Effector memory CD4-positive, alpha-beta T cell (primary cell): Measurements from ENCODE around the gene ATRN.

Experiments used
- DNase-seq, 3 donors: peaks; one replicate each; pipeline ENCODE4 v3.0.0-alpha.2; 2020
- H3K27ac ChIP-seq: 2 replicates; pipeline ENCODE4 v1.7.0; 2013; ENCODE audit warnings: mild to moderate bottlenecking, low read length, moderate library complexity; ENCODE audit not compliant: insufficient read depth, poor library complexity, severe bottlenecking
- H3K27me3 ChIP-seq: replicated peaks from 2 replicates; pipeline ENCODE4 v1.7.0; 2013; ENCODE audit warnings: mild to moderate bottlenecking, low read length; ENCODE audit not compliant: insufficient read depth, control insufficient read depth, poor library complexity, severe bottlenecking
- H3K36me3 ChIP-seq: 2 replicates; pipeline ENCODE4 v1.7.0; 2013; ENCODE audit warnings: mild to moderate bottlenecking, low read length, moderate library complexity; ENCODE audit not compliant: control insufficient read depth, insufficient read depth
- H3K4me1 ChIP-seq: 2 replicates; pipeline ENCODE4 v1.7.0; 2013; ENCODE audit warnings: low read length, mild to moderate bottlenecking; ENCODE audit not compliant: control insufficient read depth, insufficient read depth, poor library complexity, severe bottlenecking
- H3K4me3 ChIP-seq: 2 replicates; pipeline ENCODE4 v1.7.0; 2013; ENCODE audit warnings: low read length, low read depth, mild to moderate bottlenecking; ENCODE audit not compliant: insufficient read depth, poor library complexity, severe bottlenecking
- H3K9me3 ChIP-seq: 2 replicates; pipeline ENCODE4 v1.7.0; 2013; ENCODE audit warnings: mild to moderate bottlenecking, low read length, moderate library complexity; ENCODE audit not compliant: control insufficient read depth

The ATRN gene

DNA sequence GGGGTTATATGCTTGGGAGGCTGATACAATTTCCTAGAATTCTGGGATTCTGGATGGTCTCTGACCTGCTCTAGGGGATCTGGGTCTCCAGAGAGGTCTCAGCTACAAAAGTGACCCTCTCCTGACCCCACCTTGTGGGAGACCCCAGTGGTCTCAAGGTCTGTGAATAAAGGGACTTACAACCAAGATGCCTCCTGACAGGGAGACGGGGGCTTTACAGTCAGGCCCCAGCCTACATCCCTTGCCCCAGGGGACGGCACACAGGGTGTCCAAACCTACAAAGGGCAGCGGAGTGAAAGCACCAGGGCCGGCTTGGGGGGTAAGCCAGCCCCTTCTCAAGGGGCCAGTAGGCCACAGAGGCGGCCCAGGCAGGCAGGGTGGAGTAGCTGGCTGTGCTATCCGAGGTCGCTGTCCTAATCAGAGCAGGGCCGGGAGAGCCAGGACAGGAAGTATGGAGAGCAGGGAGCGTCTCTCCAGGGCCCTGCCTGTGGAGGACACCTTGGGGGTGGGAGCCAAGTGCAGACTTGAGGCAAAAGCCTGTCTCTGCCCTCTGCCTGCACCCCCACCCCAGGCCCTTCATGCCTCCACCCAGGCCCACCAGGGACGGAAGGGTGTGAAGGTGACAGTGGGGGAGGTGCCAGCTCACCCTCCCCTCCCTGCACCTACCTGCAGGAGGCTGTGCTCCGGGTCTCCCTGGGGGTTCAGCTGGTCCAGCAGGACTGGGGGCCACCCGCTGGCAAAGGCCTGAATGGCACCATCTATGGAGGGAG, 188.9 kb downstream of the ATRN start:
- DNase-seq, result no peak
- Histone ChIP-seq H3K36me3 (no peaks in the 10 kb centered on the region), H3K4me1 (no peaks in the 10 kb centered on the region), H3K27me3 (peaks cover 21% of the 10 kb centered on the region), H3K9me3 (no peaks in the 10 kb centered on the region), H3K4me3 (no peak overlapping the region), H3K27ac (no peak overlapping the region)

DNA sequence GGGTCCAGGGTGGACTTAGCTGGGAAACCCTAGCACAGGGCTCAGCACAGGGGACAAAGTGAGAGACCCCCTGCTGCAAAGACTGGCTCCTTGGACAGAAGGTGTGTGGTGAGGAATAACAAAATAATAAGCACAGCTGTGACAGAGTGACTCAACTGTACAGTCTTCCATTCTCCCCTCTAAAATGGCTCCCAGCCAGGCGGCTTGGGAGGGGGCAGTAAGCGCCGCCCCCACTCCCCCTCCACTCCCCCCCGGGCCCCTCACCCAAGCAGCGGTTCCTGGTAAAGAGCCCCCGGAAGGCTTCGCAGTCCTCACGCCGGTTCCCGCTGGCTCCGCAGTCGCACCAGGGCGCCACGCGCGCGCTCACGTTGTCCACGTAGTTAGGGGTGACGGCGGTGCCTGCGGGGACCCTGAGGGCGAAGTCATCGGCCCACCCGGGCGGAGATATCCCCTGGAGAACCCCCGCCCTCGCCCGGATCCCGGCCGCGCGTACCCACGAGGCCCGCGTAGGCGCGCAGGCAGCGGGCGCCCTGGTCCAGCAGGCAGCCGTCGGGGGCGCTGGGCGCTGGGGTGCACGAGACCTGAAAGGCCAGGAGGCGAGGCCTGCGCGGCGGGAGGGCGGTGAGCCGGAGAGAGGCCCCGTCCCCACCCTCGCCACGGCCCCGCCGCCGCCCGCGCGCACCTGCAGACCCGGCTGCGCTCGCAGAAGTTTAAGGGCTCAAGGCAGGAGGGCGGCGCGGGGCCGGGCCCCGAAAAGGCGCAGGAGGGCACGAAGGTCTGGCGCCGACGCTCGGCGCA, 189.6 kb downstream of the ATRN start:
- H3K4me3 ChIP-seq, result no peak overlapping the region
- no peaks in the 10 kb centered on the region for H3K36me3 ChIP-seq
- no peak for DNase-seq
- H3K9me3 ChIP-seq, result no peaks in the 10 kb centered on the region
- H3K27me3 ChIP-seq, result peaks cover 21% of the 10 kb centered on the region
- H3K4me1 ChIP-seq, result peaks cover 4% of the 10 kb centered on the region
- H3K27ac ChIP-seq, result no peak overlapping the region

DNA sequence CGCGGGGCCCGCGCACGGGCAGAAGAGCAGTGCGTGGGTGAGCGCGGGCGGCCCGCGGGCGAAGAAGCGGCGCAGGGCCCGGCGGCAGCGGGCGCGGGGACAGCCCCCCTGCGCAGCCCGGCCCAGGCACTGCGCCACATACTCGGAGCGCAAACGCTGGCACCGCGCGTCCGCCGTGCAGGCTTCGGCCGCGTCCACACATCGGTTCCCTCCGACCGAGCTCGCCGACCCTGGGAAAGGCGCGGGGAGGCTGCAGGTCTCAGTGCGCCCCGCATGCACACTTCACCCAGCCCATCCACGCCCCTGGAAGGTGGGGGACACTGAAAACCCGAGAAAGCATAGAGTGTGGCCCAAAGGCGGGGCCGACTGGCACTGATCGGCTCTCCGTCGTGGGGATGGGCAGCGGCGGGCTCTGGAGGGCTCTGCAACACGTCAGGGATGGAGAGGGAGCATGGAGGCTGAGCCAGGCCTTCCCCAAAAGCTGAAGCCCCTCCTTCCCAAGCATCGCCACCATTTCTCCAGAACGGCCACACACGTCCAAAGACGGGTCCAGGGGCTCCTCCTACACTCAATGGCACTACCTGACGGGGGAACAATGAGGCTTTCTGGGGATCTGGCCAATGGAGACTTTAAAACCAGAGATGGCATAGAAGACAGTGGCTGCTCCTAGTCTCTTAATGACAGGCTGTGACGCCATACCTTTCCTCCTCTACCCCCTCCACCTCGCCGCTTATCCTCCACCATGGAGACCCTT, 190.4 kb downstream of the ATRN start:
- DNase-seq, result no peak
- Histone ChIP-seq H3K27me3 (peaks cover 21% of the 10 kb centered on the region), H3K36me3 (no peaks in the 10 kb centered on the region), H3K27ac (no peak overlapping the region), H3K9me3 (no peaks in the 10 kb centered on the region), H3K4me3 (no peak overlapping the region), H3K4me1 (peaks cover 9% of the 10 kb centered on the region)

DNA sequence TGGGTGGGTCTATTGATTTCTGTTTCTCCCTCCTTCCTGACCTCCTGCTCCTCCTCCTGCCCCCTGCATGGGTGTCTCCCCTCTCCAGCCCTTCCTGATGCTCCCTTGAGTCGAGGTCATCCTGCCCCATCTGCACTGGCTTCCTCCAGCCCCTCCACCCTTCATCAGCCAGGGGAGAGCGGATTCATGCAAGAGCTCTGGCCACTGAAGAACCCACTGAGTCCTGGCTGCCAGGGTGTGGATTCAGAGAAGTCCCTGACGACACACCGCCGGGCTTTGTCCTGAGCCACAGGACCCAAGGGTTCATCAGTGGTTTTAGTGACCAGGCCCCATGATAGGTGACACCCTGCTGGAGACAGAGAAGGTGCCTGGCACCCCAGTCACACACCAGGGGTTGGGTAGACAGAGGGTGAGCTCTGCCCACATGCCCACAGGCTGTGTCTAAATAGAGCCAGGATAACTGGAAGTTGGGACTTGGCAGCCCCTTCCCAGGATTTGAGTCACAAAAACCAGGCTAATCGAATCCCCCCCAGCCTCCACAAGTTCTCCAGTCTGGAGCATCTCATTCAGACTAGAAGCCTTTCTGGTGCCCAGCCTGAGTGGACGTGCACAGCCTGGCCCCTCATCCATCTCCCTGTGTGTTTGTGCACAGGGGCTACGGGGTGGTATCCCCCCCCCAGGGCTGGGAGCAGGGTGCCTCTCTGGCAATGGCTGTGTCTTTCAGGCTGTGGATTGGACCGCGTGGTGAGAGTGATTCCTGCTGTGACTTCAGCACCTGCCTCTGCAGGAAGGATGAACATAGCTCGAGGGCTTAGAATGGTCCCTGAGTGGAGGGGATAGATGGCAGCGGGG, 191.2 kb downstream of the ATRN start:
- H3K27me3 ChIP-seq, result peaks cover 21% of the 10 kb centered on the region
- DNase-seq, result no peak

DNA sequence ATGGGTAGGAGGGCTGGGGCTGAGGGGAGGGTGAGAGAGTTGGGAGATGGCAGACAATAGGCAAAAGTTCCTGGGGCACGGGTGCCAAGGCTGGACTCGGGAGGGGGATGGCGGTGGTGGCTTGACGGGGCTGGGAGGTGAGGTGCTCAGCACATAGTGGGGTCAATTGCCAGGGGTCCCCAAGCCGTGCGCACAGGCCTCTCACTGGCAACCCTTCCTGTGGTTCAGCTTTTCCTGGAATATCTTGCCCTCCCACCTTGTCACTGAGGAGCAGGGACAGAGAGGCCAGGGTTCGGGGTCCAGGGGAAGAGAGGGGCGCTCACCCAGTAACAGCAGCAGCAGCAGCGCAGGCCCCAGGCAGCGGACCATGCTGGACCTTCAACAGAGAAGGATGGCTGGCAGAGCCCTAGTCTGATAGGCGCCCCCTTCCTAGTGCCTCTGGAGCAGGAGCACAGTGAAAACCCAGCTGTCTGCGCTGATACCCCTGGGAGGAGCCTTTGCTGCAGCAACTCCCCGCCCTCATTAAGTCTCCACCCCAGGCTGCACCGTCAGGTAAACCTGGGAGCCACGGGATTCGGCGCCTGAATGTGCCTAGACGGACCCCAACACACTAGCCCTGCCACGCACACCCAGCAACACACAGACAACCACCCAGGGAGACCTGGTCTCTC, 192.3 kb downstream of the ATRN start, which contains the start of gene GFRA4:
GFRA4 (minus strand) TSS at position 369 of the 671 bp plus-strand sequence; CDS start at position 369, 0 bp downstream.
- Histone ChIP-seq H3K27me3 (peaks cover 21% of the 10 kb centered on the region), H3K4me1 (peaks cover 12% of the 10 kb centered on the region), H3K4me3 (no peak within 1 kb of the TSS), H3K36me3 (no peaks in the 10 kb centered on the region), H3K9me3 (no peaks in the 10 kb centered on the region), H3K27ac (no peak within 1 kb of the TSS)
- no peak for DNase-seq

More for the DNA sequence above, 191.2 kb downstream of the ATRN start:
- Histone ChIP-seq H3K36me3 (no peaks in the 10 kb centered on the region), H3K9me3 (no peaks in the 10 kb centered on the region), H3K4me1 (peaks cover 12% of the 10 kb centered on the region), H3K27ac (no peak overlapping the region), H3K4me3 (no peak overlapping the region)

DNA sequence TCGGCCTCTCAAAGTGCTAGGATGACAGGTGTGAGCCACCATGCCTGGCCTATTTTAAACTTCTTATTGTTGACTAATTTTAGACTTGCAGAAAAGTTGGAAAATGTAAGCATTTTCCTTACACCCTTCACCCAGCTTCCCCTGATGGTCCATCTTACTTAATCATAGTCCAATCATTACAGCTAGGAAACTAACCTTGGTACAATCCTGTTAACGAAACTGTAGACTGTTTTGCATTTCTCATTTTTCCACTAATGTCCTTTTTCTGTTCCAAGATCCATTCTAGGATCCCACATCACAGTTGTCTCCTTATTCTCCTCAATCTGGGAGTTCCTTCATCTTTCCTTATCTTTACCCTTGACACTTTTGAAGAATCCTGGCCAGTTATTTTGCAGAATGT, 193.0 kb downstream of the ATRN start:
- Histone ChIP-seq H3K4me1 (peaks cover 12% of the 10 kb centered on the region), H3K9me3 (no peaks in the 10 kb centered on the region), H3K27ac (no peak overlapping the region), H3K27me3 (peaks cover 21% of the 10 kb centered on the region), H3K36me3 (no peaks in the 10 kb centered on the region), H3K4me3 (no peak overlapping the region)
- DNase-seq, result no peak

DNA sequence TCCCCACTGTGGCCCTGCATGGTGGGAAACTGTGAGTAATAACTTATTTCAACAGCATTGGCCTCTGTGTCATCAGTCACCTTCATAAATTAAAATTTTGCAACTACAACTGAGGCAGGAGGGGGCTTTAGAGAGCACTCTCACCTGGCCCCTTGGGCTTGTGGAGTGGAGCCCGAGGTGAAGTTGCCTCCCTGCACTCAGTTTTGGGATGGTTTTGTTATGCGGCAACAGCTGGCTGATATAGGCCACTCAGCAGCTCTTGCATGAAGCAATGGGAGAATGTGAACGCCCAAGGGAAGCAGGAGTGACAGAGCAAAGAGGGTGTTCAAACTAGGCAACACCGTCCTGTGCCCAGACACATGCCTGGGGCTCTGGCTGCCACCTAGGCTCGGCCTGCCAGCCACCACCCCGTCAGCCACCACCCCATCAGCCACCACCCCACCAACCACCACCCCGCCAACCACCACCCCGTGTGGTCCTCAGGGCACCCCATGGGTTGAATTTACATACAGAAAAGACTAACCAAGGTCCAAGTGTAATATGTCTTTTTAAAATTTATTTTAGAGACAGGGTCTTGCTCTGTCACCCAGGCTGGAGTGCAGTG, 196.7 kb downstream of the ATRN start:
- Histone ChIP-seq H3K4me3 (no peak overlapping the region), H3K27ac (no peak overlapping the region), H3K9me3 (no peaks in the 10 kb centered on the region), H3K27me3 (peaks cover 9% of the 10 kb centered on the region), H3K36me3 (no peaks in the 10 kb centered on the region), H3K4me1 (peaks cover 15% of the 10 kb centered on the region)
- no peak for DNase-seq

DNA sequence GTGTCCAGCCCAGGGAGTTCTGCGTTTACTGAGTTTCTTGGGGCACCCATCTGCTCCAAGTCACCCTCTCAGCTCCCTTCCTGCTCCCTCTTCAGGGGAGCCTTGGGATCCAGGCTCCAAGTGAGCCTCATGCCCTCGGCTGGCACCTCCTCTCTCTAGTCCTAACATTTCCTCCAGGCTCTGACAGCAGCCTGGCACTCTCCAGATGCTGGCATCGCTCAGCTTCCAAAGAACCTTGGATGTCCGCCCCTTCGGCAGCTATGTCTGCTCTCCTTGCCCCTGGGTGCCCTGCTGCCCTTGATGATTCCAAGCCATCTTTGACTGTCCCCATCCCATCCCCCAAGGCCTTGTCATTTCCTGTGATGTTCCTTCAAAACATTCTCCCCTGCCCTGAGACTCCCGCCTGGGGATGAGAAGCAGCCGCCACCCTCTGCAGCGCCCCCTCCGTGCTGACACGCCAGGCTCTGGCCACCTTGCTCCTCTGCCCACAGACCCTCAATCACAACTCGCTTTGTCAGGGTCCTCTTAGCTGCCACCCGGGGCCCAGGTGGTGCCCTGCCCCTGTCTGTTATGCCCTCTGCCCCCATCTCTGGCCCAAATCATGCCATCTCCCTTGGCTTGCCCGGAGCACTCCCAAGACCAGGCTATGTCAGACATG, 199.0 kb downstream of the ATRN start:
- no peak overlapping the region for H3K4me3 ChIP-seq
- H3K36me3 ChIP-seq, result no peaks in the 10 kb centered on the region
- peaks cover 19% of the 10 kb centered on the region for H3K27me3 ChIP-seq
- H3K4me1 ChIP-seq, result peaks cover 18% of the 10 kb centered on the region
- no peaks in the 10 kb centered on the region for H3K9me3 ChIP-seq
- DNase-seq, result no peak
- H3K27ac ChIP-seq, result no peak overlapping the region
